Measurements from ENCODE around the gene PDZD7. TPM values are rescaled to one million over a fixed set of nuclear protein-coding genes. Genes with fewer than 3 reads are reported as not detected.

The PDZD7 gene
- total and polyA plus RNA-seq, 9 of the 15 experiments (the other 6 are each of a cell fraction or from before 2014, with no cell fraction given) = 0.04 to 0.24 (median 0.08) TPM; not detected in 3

GRCh38 chr10:101061624-101062231 lies 30.8 kb upstream of the PDZD7 start, which contains the start of gene KAZALD1:
Gene KAZALD1, plus strand, starts transcription at chr10:101061989. Its CDS starts 604 bp downstream, at chr10:101062593.
- FAIRE-seq (no peak), ATAC-seq (peak; percentile 4), DNase-seq (ENCODE audit: extremely low read depth in 1 of 4, low spot score in 3 of 4) (peak in 2 of 4 experiments; percentile 41 to 55)
- Histone ChIP-seq H4K20me1 (replicated peaks; ENCODE audit: control insufficient read depth, insufficient read depth, low read length) (no peaks in the 10 kb centered on the region), H3K4me2 (ENCODE audit: insufficient read depth, low read length) (peak within 1 kb of the TSS; percentile 93), H3K36me3 (ENCODE audit: control insufficient read depth, insufficient read depth, low read length) (peaks cover 10% of the 10 kb centered on the region; the same call in 1 of the 3 replicates), H2AFZ (ENCODE audit: low read depth, low read length) (peak within 1 kb of the TSS; percentile 100), H3K9me3 (replicated peaks; ENCODE audit: control insufficient read depth, insufficient read depth, low read depth, low read length) (no peaks in the 10 kb centered on the region), H3K4me1 (replicated peaks in 1 of 2; ENCODE audit: control insufficient read depth in 2 of 2, insufficient read depth in 2 of 2, low read length in 2 of 2) (peaks cover 42 to 64% of the 10 kb centered on the region in 2 experiments), H3K27me3 (ENCODE audit: control insufficient read depth in 2 of 2, insufficient read depth in 2 of 2, low read length in 2 of 2) (no peaks in the 10 kb centered on the region), H3K27ac (ENCODE audit: extremely low read depth, low read depth, low read length) (peak within 1 kb of the TSS; percentile 100), H3K79me2 (ENCODE audit: control insufficient read depth, insufficient read depth, low read length) (peaks cover 64% of the 10 kb centered on the region), H3K4me3 (peak within 1 kb of the TSS; percentile 53), H3K9me1 (ENCODE audit: control insufficient read depth, insufficient read depth, low read length) (no peaks in the 10 kb centered on the region), H3K9ac (ENCODE audit: insufficient read depth in 1 of 2, low read depth in 2 of 2, low read length in 2 of 2) (peak within 1 kb of the TSS; percentile 97 to 99)
- ChIA-PET CTCF (ENCODE audit: low intra/inter-chr PET ratio) (no interaction called here), POLR2A (interaction anchor here (0.6 to 2.2 kb wide), 8 partner anchors 10 to 1501 kb away, joined by 3 to 13 read pairs (median 3); no protein-coding TSS in a partner anchor)
- intact Hi-C loops (cut with micrococcal nuclease) (loop anchor here (10.0 kb wide), 2 partner anchors 47 to 993 kb away; partner anchors contain the start of gene ARMH3), in situ Hi-C loops (cut with MboI) (no loop called here)
- BruUV-seq (replicated peaks) = no TSS peak
- 4% methylated on average over 19 of the region's 31 CpGs for WGBS (ENCODE audit: insufficient coverage, low coverage, missing lambda C conversion rate)
- TF ChIP-seq SUPT5H (IDR thresholded peaks at IDR 0.05) (0 out of 2 replicates have a peak, but pooled peaks have one; percentile 37), ATF1 (CRISPR knock-in tag; IDR thresholded peaks at IDR 0.05) (no peak), ATF1 (tag; IDR thresholded peaks at IDR 0.05) (no peak), ZNF644 (tag; IDR thresholded peaks at IDR 0.05; ENCODE audit: low read depth) (0 out of 2 replicates have a peak, but pooled peaks have one; percentile 44), ZBTB7A (IDR thresholded peaks at IDR 0.05; ENCODE audit: borderline replicate concordance, control insufficient read depth, low read depth, low read length) (0 out of 2 replicates have a peak, but pooled peaks have one; percentile 23), MTA1 (IDR thresholded peaks at IDR 0.05; ENCODE audit: borderline replicate concordance) (no peak), NR2C2 (CRISPR knock-in tag; IDR thresholded peaks at IDR 0.05) (no peak), NR2C2 (tag; IDR thresholded peaks at IDR 0.05) (peak; percentile 10; the same call in 1 of the 2 replicates), NFRKB (IDR thresholded peaks at IDR 0.05; ENCODE audit: low read depth) (0 out of 2 replicates have a peak, but pooled peaks have one; percentile 27), MGA (IDR thresholded peaks at IDR 0.05) (peak; percentile 60), POLR2A (conservative IDR thresholded peaks at IDR 0.05) (peak; percentile 8; the same call in 1 of the 2 replicates), HSF4 (CRISPR knock-in tag; IDR thresholded peaks at IDR 0.05; ENCODE audit: borderline replicate concordance) (no peak), EP300 (IDR thresholded peaks at IDR 0.05; ENCODE audit: low read length) (no peak)
